ENCODE data around the gene ATG101. TPM values are rescaled to one million over a fixed set of nuclear protein-coding genes. Genes with fewer than 3 reads are reported as not detected.

Gene ATG101
- 76.1 and 124 TPM in 2 replicates for total RNA-seq

GRCh38 chr12:52069327-52070184 is at the start of gene ATG101:
TSS of gene ATG101 (plus strand) at chr12:52069978. CDS start at chr12:52073651, 3,673 bp downstream.

GRCh38 chr12:52050758-52051541 is 18.8 kb upstream of the ATG101 start, which contains the start of gene NR4A1:
TSS of gene NR4A1 (plus strand) at chr12:52051442. CDS start at chr12:52054329, 2,887 bp downstream.

GRCh38 chr12:52079576-52080402 is 10.0 kb downstream of the ATG101 start, which contains the start of gene SMIM41:
TSS of gene SMIM41 (plus strand) at chr12:52079704. CDS start at chr12:52079780, 76 bp downstream.

Other genes with a start within 250 kb of the ATG101 start
- gene FIGNL2, start 221.3 kb upstream of the ATG101 start, total RNA-seq, result under 0.01 TPM in 1 of 2 replicates, not detected in the other
- gene ANKRD33, start 181.9 kb upstream of the ATG101 start, total RNA-seq, result not detected in 2 replicates
- gene ACVRL1, start 162.5 kb upstream of the ATG101 start, total RNA-seq, result 0.64 and 1.9 TPM in 2 replicates
- 11.1 and 13.0 TPM in 2 replicates for gene ACVR1B, start 118.3 kb upstream of the ATG101 start, total RNA-seq
- gene TAMALIN, start 63.0 kb upstream of the ATG101 start, total RNA-seq, result 0.48 TPM in 1 of 2 replicates, not detected in the other
- gene NR4A1, start 18.5 kb upstream of the ATG101 start, total RNA-seq, result 0.72 and 2.8 TPM in 2 replicates
- not detected in 2 replicates for gene SMIM41, start 9.7 kb downstream of the ATG101 start, total RNA-seq
- gene KRT80, start 122.0 kb downstream of the ATG101 start, total RNA-seq, result 8.3 and 11.8 TPM in 2 replicates
- 775 and 1,618 TPM in 2 replicates for gene KRT7, start 163.3 kb downstream of the ATG101 start, total RNA-seq
- 0.21 and 0.72 TPM in 2 replicates for gene KRT86, start 204.7 kb downstream of the ATG101 start, total RNA-seq
- 10.8 TPM in 1 of 2 replicates, not detected in the other for gene KRT81, start 221.6 kb downstream of the ATG101 start, total RNA-seq